G401.6 (cell line): ENCODE results near the gene ERICH2.

Experiments used
- FAIRE-seq: peaks from 2 replicates; lab custom pipeline; 2012; peaks lifted over from hg19 to GRCh38; lab: Jason Lieb, UNC

The ERICH2 gene

DNA sequence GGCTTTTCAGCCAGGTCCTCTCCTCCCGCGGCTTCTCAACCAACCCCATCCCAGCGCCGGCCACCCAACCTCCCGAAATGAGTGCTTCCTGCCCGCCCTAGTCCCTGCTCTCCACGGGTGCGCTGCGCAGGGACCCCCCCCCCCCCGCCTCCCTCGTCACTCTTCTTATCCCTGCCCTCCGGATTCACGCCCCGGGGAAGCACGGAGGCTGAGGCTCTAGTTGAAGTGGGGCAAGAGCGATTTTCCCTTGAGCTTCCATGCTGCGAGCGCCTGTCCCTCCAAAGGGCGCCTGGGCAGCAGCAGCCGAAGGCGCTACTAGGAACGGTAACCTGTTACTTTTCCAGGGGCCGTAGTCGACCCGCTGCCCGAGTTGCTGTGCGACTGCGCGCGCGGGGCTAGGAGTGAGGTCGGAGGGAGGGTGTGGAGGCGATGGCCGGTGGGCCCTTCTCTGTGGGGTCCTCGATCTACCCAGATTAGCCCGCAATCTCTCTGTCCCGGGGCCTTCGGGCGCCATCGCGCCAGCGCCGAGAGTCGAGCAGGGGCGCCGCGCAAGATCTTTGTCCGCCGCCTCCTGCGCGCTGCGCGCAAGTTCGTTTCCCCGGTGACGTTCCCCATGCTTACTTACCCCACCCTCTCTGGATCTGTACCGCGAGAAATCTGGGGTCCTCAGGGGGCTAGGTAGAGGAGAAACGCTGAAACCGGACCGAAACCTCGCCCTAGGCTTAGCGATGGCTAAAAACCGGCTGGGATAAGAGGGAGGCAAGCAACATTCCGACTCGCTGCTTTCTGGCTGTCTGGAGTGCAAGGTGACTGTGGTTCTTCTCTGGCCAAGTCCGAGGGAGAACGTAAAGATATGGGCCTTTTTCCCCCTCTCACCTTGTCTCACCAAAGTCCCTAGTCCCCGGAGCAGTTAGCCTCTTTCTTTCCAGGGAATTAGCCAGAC lies 47.2 kb downstream of the ERICH2 start:
- no peak for FAIRE-seq

DNA sequence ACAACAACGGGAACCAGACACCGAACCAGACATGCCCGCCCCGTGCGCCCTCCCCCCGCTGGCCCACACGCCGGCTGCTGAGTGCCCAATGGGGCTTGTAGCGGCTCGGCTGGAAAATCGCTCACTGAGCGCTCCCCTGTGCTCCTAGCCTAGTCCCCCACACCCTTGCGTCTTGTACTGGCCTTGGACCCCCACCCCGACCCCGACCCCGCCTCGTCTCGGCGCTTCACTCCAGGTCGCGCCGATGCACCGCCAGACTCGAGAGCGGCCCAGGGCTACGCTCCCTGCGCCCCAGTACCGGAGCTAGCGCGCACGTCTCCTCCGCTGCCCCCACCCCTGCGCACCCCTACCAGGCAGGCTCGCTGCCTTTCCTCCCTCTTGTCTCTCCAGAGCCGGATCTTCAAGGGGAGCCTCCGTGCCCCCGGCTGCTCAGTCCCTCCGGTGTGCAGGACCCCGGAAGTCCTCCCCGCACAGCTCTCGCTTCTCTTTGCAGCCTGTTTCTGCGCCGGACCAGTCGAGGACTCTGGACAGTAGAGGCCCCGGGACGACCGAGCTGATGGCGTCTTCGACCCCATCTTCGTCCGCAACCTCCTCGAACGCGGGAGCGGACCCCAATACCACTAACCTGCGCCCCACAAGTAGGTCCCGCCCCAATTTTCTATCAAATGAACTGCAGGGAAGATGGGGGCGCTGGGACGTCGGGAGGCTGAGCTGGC lies 48.0 kb downstream of the ERICH2 start:
- FAIRE-seq: no peak

DNA sequence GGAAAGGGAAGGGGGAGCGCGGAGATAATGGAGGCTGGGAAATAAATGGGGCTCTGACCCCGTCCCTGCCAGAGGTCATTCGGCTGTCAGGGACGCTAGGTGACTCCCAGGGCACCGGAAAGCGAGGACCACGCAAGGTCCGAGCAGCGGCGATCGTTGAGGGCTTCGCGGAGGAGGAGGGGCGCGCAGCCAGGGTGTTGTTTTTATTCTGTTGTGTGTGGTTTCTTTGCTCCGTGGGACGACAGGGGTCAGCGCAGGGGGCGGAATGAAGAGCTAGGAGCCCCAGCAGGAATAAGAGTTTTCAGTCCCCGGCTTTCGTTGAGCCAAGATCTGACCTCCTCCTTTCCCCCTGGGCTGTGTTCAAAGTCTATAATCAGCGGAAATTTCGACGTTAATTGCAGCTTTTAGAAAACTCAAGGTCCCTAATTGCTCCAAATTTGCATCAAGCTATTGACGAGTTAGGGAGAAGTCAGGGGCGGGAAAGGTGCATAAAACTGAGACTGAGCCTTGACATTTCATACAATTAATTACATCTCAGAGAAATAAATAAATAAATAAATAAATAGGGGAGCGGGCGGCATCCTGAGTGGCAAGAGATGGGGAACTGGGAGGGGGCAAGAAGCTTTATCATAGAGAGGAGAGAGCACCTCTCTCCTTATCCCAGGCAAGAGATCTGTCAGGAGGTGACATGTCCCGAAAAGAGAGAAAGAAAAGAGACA lies 48.7 kb downstream of the ERICH2 start:
- FAIRE-seq: no peak

DNA sequence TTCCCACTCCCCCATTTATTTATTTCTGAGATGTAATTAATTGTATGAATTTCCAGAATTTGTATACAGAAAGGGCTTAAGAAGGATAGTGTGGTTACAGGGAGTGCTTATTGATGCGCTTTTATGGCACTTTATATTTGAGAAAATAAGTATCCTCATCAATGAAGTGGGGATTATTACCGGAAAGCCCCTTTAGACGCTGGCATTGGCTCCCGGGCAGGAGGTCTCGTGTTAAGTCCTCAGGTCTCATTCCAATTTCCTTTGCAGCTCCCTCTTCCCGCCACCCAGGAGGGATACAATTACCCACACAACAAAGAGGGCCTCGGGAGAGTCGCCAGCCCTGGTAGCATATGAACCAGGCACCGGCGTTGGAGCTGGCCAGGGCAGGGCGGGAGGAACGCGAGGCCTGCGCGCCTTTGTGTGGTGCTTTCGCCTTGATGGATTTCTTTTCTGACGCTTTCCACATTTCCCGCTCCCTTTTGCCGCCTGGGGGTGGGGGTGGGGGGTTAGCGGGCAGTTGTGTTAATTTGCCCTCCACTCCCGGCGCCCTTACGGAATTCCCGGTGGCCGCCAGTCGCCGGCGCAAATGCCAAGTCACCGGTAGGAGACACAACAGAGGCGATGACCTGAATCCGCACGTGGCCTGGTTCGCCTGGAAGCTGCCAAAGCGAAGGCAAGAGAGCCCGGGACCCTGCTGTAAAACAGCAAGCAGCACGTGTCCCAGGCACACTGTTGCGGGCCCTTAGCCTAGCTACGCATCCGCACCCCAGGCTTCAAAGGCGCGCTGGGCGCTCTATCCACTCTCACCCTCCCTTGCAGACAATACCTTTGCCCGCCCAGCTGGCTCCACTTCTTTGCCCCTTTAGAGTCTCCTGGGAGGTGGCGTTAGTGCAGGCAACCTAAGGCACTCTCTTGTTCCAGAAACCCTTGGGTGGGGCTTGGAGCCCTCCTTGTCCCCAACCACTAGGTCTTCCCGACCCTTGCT lies 49.8 kb downstream of the ERICH2 start:
- no peak for FAIRE-seq

DNA sequence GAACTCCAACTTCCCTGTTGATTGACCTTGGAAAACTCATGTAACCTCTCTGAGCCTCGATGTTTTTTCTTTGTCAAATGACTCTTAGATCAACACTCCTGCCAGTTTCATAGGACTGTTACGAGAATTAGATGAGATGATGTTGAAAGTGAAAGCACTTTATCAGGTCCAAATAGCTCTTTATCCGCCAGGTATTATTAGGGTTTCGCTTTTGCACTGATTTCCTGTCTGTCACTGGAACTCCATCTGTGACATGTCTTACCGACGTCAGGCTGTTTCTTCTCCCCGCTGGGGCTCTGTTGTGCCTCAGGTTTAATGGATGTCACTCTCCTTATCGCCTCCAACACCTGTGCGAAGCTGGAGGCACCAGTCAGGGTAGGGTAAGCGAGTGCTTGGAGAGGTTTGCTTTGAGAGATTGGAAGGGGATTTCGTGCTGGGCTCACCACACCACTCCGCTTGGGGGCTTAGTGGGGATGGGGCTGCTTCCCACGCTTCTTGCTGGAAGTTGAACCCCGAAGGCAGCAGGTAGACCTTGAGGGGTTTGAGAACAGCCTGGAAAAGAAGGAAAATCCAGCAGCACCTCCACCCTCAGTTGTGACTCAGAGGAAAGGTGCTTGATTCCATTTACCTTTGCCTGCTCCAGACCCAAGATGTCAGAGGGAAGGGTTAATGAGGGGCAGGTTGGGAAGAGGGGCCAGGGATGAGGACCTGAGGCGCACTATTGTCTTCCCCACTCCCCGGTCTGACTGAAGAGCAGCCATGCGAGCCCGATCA lies 50.8 kb downstream of the ERICH2 start:
- no peak for FAIRE-seq

DNA sequence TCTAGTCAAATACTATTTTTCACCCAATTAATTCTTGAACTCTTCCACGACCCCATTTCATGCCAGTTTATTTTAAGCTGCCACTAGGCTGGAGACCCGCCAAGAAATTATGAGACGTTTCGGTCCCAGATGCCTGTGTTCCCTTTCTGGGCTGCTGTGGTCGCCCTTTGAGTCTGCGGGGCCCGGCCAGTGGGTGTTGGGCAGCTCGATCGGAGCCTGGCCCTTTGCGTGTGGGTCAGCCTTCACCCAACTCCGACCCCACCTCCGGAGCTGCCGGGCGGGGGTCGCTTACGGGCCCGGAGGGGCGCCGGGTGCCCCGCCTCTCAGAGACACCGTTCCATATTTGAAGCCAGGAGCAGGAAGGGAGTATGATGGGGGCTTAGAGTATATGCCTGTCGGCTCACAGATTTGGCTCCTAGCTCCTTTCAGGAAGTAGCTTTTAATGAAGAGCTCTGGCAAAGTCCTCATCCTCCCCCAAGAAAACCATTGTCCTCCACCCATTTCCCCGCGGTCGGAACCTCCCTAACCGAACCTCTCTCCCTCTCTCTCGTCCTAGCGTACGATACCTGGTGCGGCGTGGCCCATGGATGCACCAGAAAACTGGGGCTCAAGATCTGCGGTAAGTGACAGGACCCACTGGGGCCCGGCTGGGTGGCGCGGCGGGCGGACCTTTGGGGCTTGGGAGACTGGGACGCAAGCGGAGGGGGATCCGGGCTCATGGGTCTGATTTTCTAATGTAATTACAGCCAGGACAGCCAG lies 51.5 kb downstream of the ERICH2 start:
- no peak for FAIRE-seq

DNA sequence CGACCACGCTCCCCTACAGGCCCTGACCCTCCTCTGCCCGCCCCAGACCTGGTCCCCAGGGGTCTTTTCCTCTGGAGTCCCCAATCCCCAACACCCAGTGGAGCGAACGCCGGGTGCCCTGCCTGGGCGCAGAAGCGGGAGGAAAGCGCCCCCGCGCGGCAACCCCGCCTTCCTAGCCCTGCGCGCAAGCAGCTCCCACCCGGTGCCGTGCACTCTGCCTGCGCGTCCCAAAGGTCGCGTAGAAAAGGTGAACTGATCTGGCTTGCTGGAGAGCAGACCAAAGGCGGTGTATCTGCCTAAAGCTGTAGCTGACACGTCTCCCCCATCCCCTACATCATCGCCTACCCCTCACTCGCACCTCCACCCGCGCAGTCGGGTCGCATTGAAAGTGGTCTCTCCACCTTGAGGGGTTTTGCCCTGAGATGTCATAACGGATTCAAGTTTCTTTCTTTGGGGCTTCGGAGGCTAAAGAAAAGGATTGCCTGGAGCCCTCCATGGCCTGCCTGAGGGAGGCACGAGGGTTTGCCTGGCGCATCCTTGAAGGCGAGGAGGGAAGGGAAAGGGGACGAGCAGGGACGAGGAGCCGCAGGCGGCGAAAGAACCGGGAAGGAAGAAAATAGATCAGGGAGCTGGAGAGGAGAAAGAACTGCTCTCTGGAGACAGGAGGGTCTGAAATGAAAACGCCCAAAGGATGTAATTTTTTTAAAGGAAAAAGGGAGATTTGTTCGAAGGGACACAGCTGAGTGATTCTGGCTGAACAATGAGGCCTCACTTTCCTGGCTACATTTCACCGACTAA lies 52.3 kb downstream of the ERICH2 start:
- FAIRE-seq: no peak

DNA sequence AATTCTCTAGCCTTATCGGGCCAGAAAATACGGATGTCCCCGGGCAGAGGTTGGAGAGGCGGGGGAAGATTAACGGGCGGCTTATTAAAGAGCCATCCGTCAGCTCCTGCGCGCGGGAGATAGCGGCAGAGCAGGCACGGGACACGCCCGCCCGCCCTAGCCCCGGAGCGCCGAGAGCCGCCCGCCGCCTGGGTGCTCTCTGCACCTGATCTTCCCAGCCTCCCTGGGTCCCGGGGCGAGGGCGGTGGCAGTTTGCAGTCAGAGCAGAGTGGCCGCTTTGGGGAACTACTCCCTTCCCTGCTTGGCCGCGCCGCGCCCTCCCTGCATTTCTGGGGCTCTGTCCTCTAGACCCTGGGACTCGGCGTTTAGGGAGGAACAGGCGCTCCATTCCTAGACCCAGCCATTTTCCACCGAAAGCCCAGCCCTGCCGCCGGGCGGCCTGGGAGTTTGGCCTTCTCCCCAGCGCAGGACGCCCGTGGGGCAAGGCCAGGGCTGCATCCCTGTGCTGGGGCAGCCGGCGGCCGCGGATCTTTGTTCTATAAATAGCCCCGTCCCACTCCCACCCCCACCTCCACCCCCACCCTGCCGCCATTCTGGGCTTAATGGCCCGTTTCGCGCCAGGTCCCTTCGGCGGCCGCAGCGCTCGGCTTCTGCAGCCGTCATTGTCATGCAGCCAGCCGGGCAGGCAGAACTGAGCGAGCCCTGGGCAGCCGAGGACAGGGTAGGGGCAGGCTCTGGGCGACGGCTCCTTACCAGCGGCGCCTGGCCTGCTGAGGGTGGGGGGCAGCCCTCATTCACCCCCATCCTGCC lies 53.1 kb downstream of the ERICH2 start:
- no peak for FAIRE-seq

DNA sequence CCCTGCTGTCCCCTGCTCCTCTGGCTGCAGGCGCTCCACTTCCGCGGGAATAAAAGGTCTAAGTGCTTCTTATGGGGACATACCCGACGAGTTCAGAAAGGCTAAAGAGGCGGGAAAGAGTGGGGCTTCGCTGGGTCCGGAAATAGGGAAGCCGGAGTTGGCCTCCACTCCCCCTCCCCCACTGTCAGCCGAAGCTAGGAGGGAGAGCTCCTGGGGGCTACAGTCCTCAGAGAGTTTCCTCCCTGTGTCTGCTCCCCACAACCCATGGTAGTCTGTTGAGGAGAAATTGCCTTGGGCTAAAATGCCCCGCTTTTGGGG lies 53.7 kb downstream of the ERICH2 start:
- FAIRE-seq: no peak

DNA sequence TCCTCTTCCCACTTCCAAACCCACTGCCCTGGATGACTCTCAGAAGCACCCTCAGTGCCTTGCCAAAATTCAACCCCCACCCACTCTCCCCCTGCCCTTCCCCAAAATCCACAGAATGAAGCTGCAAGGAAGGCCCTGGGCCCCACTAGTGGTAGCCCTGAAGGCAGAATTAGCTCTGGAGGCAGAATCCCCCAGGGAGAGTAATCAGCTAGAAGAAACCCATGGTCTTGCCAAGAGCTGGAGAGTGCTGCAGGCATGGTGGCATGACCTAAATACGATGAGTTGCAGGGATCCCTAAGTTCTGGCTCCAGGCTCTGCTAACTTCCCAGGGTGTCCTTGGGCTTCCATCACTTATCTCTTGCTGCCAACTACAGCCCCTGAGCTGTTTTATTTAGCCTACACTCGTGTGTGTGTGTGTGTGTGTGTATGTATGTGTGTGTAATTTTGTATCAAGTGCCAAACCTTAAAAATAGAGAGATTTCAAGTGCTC lies 54.4 kb downstream of the ERICH2 start:
- FAIRE-seq: no peak

DNA sequence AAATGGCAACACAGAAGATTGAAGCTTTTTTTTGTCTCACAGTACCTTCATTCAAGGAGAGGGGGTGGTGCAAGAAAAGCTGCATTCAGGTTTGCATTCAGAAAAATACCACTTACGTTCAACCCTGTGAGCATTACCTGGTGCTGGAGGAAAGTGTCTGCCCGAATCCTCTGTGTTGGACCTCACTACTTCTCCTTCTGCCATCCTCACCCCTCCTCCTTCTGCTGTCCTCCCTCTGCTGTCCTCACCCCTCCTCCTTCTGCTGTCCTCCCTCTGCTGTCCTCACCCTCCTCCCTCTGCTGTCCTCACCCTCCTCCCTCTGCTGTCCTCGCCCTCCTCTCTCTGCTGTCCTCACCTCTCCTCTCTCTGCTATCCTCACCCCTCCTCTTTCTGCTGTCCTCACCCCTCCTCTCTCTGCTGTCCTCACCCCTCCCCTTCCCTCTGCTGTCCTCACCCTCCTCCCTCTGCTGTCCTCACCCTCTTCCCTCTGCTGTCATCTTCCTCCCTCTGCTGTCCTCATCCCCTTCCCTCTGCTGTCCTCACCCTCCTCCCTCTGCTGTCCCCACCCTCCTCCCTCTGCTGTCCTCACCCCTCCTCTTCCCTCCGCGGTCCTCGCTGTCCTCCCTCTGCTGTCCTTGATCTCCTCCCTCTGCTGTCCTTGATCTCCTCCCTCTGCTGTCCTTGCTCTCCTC lies 57.8 kb downstream of the ERICH2 start:
- FAIRE-seq: no peak

DNA sequence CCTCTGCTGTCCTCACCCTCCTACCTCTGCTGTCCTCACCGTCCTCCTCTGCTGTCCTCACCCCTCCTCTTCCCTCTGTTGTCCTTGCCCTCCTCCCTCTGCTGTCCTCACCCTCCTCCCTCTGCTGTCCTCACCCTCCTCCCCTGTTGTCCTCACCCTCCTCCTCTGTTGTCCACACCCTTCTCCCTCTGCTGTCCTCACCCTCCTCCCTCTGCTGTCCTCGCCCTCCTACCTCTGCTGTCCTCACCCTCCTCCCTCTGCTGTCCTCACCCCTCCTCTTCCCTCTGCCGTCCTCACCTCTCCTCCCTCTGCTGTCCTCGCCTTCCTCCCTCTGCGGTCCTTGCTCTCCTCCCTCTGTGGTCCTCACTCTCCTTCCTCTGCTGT lies 58.3 kb downstream of the ERICH2 start:
- no peak for FAIRE-seq

DNA sequence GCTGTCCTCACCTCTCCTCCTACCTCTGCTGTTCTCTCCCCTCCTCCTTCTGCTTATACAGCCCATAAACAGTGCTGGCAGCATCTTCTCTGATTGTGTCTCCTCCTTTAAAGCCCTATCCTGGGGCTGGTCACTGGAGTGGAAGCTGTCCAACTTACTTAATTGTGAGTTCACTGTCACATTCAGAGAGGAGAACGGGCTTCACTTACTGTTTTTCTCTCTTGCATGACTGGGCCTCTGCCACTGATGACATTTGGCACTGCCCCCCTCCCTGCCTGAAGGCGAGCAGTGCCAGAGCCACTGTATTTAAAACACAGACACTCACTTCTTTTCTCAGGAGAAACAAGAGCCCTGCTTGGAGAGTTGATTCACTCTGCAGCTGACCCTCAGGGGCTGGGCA lies 58.9 kb downstream of the ERICH2 start:
- FAIRE-seq: no peak

DNA sequence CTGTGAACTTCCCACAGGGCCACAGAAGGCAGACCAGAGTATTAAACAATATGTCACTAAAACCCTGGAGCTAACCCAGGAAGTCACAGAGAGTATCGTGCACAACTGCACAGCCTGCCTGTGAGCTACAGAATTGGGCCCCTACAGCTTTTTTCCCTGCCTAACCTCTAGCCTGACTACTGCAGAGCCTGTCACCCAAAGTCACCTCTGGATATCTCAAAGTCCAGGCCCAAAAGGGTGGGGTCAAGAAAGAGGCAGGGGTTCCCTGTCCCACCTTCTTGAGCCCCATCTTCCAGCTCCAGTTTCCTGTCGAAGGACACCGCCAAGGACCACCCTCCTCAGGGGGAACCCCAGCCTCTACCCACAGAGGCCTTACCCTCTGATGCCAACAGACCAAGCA lies 60.0 kb downstream of the ERICH2 start:
- no peak for FAIRE-seq

DNA sequence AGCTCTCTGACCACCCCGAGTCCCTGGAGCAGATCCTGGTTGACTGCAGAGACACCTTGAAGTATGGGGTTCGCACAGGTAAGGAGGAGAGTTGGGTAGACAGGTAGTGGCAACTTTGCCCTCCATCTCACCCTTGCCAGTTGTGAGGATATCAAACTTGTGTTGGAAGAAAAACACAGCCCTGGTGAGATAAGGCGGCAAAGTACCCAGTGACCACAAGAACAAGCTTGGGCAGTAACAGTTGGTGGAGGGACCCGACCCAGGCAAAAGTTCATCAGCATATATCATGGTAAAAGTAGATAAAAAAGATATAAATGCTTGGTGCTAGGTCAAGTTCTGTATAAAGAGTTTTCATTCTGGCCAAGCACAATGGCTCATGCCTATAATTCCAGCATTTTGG lies 60.9 kb downstream of the ERICH2 start:
- no peak for FAIRE-seq

DNA sequence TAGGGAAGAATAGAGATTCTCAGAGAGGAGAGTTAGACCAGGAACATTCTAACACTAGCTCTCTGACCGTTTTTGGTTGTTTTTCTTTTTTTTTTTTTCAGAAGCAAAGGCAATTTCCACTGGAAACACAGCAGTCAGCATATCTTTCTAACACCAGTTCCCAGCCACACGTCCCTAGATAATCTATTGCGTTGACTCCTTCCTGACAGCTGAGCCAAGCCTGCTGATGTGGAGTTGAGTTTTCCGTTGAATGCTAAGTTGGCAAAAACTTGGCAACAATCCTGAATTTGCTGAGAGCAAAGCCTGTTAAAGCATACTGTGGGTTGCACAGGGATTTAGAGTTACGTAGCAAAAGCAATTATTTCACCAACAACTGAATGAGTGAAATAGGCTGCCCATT lies 65.8 kb downstream of the ERICH2 start:
- no peak for FAIRE-seq

DNA sequence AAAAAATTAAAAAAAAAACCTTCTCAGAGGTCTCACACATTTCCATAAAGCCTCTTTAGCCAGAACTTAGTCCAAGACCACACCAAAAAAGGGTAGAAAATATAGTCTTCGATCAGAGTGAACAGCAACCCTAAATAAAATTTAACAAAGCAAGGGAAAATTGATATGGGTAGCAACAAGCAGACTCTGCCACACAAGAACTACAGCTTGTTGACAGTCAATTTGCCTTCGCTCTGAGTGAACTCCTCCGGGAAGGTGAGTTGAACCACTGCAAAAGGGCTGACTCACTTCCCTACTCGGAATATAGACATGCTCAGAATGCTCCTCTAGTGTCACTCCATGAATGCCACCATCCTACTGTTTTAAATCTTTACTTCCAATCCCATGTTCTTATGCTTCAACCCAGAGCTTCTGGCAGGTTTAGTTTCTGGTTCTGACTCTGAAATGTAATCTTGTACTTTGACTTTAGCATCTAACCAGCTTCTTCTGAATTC lies 70.6 kb downstream of the ERICH2 start:
- no peak for FAIRE-seq

DNA sequence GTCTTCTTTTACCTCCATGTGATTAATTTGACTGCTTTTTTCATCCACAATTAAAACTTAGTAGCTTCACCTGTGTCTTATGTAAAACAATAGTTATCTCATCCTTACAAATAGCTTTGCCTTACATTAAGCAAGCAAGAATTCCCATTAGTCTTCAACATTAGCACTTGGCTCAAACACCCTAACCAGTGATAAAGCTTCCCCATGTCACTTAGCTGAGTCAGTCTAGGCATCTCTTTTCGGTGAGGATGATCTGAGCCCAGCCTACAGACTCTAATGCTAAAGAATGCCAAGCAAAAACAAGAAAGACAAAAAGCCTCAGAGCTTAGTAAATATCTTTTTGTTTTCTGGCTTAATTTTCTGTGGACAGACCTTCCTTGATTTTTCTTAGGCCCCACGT lies 72.6 kb downstream of the ERICH2 start:
- no peak for FAIRE-seq
